HepG2 (cell line): ENCODE results near the gene GNAI2. TPM values are rescaled to one million over a fixed set of nuclear protein-coding genes. Genes with fewer than 3 reads are reported as not detected.

Experiments
- ATAC-seq: fragments of 200-7000 bp; cut with Tn5 transposase; 3 replicates; pipeline ENCODE4 v1.9.1; 2020; ENCODE audit warnings: mild to moderate bottlenecking, moderate library complexity
- BruUV-seq: library from RNA; stranded (reverse); fragments of 400-500 nt; replicated peaks from 2 replicates; lab custom pipeline; 2021; lab: Mats Ljungman, UMichigan
- CTCF ChIA-PET: fragments of 300-600 bp; formaldehyde crosslinking; extraction: SDS; loops from one replicate; lab custom pipeline; 2021; ENCODE audit warnings: low total read pairs, inconsistent platforms, low intra/inter-chr PET ratio; lab: Yijun Ruan, JAX
- POLR2A ChIA-PET: fragments of 350-600 bp; sonication (Branson Sonifier 250); formaldehyde crosslinking; loops from one replicate; lab custom pipeline; 2020; ENCODE audit warnings: antibody characterized with exemption, inconsistent platforms; lab: Yijun Ruan, JAX
- DNase-seq: peaks from one replicate; pipeline ENCODE4 v3.0.0-alpha.2; 2015; ENCODE audit warnings: low spot score
- FAIRE-seq: peaks from 3 replicates; lab custom pipeline; 2011; peaks lifted over from hg19 to GRCh38; lab: Jason Lieb, UNC
- H2AFZ ChIP-seq: one replicate; pipeline ENCODE4 v1.6.1; 2011; ENCODE audit warnings: low read length, inconsistent platforms
- H3K27ac ChIP-seq: fragments of 300-600 bp; 3 replicates; pipeline ENCODE4 v1.8.0; 2011; ENCODE audit warnings: mixed run types, mild to moderate bottlenecking, mixed read lengths, low read length, inconsistent platforms; ENCODE audit not compliant: insufficient read depth; ENCODE audit errors: extremely low read length
- H3K27me3 ChIP-seq, 2 experiments: fragments of 200-600 bp in 1 of 2; 2 replicates in 1 of 2; 3 replicates in 1 of 2; pipeline versions ENCODE4 v1.6.0 to v1.8.0; 2011; ENCODE audit warnings: low read length in 2 of 2, mild to moderate bottlenecking in 2 of 2, moderate library complexity in 2 of 2, inconsistent platforms in 1 of 2; ENCODE audit not compliant: insufficient read depth in 2 of 2, control insufficient read depth in 1 of 2
- H3K36me3 ChIP-seq, 2 experiments: fragments of 200-600 bp in 1 of 2; replicated peaks in 1 of 2; 2 replicates in 1 of 2; 3 replicates in 1 of 2; pipeline versions ENCODE4 v1.5.1 to v1.8.0; 2011; ENCODE audit warnings: low read length in 2 of 2, inconsistent platforms in 1 of 2; ENCODE audit not compliant: insufficient read depth in 2 of 2, control insufficient read depth in 1 of 2
- H3K4me1 ChIP-seq: 2 replicates; pipeline ENCODE4 v1.5.1; 2012; ENCODE audit warnings: low read length, inconsistent platforms; ENCODE audit not compliant: insufficient read depth
- H3K4me2 ChIP-seq: 2 replicates; pipeline ENCODE4 v1.6.0; 2011; ENCODE audit warnings: low read depth, low read length, inconsistent platforms
- H3K4me3 ChIP-seq, 3 experiments: fragments of 200-600 bp in 1 of 3; sonication (generic), shearing (Covaris generic) in 1 of 3; replicated peaks in 1 of 3; 2 replicates each; pipeline ENCODE4 v1.5.1; 2011 to 2016; ENCODE audit warnings: low read length in 3 of 3, inconsistent platforms in 2 of 3, low read depth in 2 of 3, mild to moderate bottlenecking in 2 of 3, control low read depth in 1 of 3, mixed read lengths in 1 of 3; ENCODE audit not compliant: insufficient read depth in 1 of 3
- H3K79me2 ChIP-seq: one replicate; pipeline ENCODE4 v1.6.1; 2011; ENCODE audit warnings: low read length, inconsistent platforms; ENCODE audit not compliant: insufficient read depth
- H3K9ac ChIP-seq: 2 replicates; pipeline ENCODE4 v1.6.0; 2011; ENCODE audit warnings: mild to moderate bottlenecking, low read depth, low read length, inconsistent platforms; ENCODE audit not compliant: insufficient read depth
- H3K9me3 ChIP-seq: 2 replicates; pipeline ENCODE4 v1.5.1; 2012; ENCODE audit warnings: mild to moderate bottlenecking, low read length
- H4K20me1 ChIP-seq: 2 replicates; pipeline ENCODE4 v1.6.0; 2011; ENCODE audit warnings: inconsistent platforms, mild to moderate bottlenecking, low read length, moderate library complexity; ENCODE audit not compliant: insufficient read depth
- ATAD3A ChIP-seq: sonication (generic); formaldehyde crosslinking; IDR thresholded peaks from 2 replicates; pipeline ENCODE4 v1.4.0; 2020; ENCODE audit warnings: missing genetic modification reagents
- BHLHE40 ChIP-seq: IDR thresholded peaks from 2 replicates; pipeline ENCODE4 v1.6.1; 2011; ENCODE audit warnings: low read length, improper control_type of control experiment
- ELF4 ChIP-seq: sonication (generic); formaldehyde crosslinking; IDR thresholded peaks from 2 replicates; pipeline ENCODE4 v1.5.0; 2020; ENCODE audit warnings: missing genetic modification reagents, mild to moderate bottlenecking, moderate library complexity, borderline replicate concordance
- KAT8 ChIP-seq: IDR thresholded peaks from 2 replicates; pipeline ENCODE4 v1.6.1; 2016; ENCODE audit warnings: missing genetic modification reagents, missing compliant biosample characterization
- KDM5A ChIP-seq: fragments of 200-600 bp; sonication (generic); IDR thresholded peaks from 2 replicates; pipeline ENCODE4 v1.7.0; 2018; ENCODE audit warnings: antibody characterized with exemption, mild to moderate bottlenecking, low read length, borderline replicate concordance
- KDM6A ChIP-seq: IDR thresholded peaks from 2 replicates; pipeline ENCODE4 v1.6.1; 2016; ENCODE audit warnings: low read depth
- MYC ChIP-seq: sonication (generic); formaldehyde crosslinking; IDR thresholded peaks from 2 replicates; pipeline ENCODE4 v1.9.0; 2021; ENCODE audit warnings: missing genetic modification reagents, borderline replicate concordance
- NCOA1 ChIP-seq: sonication (generic); formaldehyde crosslinking; IDR thresholded peaks from 2 replicates; pipeline ENCODE4 v1.9.0; 2021; ENCODE audit warnings: missing genetic modification reagents
- NKX3-1 ChIP-seq: sonication (generic); formaldehyde crosslinking; IDR thresholded peaks from 2 replicates; pipeline ENCODE4 v1.5.0; 2020; ENCODE audit warnings: missing genetic modification reagents
- SALL1 ChIP-seq: sonication (generic); formaldehyde crosslinking; IDR thresholded peaks from 2 replicates; pipeline ENCODE4 v1.8.0; 2022; ENCODE audit warnings: mild to moderate bottlenecking, missing genetic modification reagents
- ZFP36L1 ChIP-seq: sonication (generic); formaldehyde crosslinking; IDR thresholded peaks from 2 replicates; pipeline ENCODE4 v1.8.0; 2022; ENCODE audit warnings: mild to moderate bottlenecking, missing genetic modification reagents, moderate library complexity
- ZNF331 ChIP-seq: sonication (generic); formaldehyde crosslinking; IDR thresholded peaks from 2 replicates; pipeline ENCODE4 v1.4.0; 2020; ENCODE audit warnings: missing genetic modification reagents
- ZNF547 ChIP-seq: sonication (generic); formaldehyde crosslinking; IDR thresholded peaks from 2 replicates; pipeline ENCODE4 v1.5.1; 2020; ENCODE audit warnings: mild to moderate bottlenecking, missing genetic modification reagents
- ZNF556 ChIP-seq: sonication (generic); formaldehyde crosslinking; IDR thresholded peaks from 2 replicates; pipeline ENCODE4 v1.4.0; 2020; ENCODE audit warnings: mild to moderate bottlenecking, missing genetic modification reagents, borderline replicate concordance
- ZNF776 ChIP-seq: sonication (generic); formaldehyde crosslinking; IDR thresholded peaks from 2 replicates; pipeline ENCODE4 v1.4.0; 2020; ENCODE audit warnings: mild to moderate bottlenecking, missing genetic modification reagents
- WGBS: methylation state at CpG from one replicate; pipeline ENCODE4 v1.1.6; 2017; ENCODE audit warnings: low lambda C conversion rate; 5-methylcytosine and 5-hydroxymethylcytosine counted together
- in situ Hi-C: cut with HindIII; loops from 2 replicates; pipeline ENCODE4 v1.10.0; 2017; ENCODE audit warnings: low pct_unique_long_range_greater_than_20kb; ENCODE audit not compliant: extremely low pct_ligation_motif_present
- intact Hi-C: fragments of 100-400 bp; cut with micrococcal nuclease; formaldehyde crosslinking; loops from one replicate; pipeline ENCODE4 v1.10.0; 2022; ENCODE audit not compliant: unreplicated experiment
- polyA plus RNA-seq, 8 experiments: library from polyadenylated mRNA; depleted of rRNA in 3 of 8; stranded (reverse) in 7 of 8; unstranded in 1 of 8; fragments of >200 nt; fragmentation: Illumina TruSeq in 4 of 8; extraction: Trizol in 4 of 8; gene quantifications; 2 replicates each; pipeline versions ENCODE4 v1.2.1 to v1.2.3, GENCODE V29; 2011 to 2016; ENCODE audit warnings: low read depth in 4 of 8, missing spikeins in 1 of 8, mixed read lengths in 1 of 8; ENCODE audit not compliant: insufficient read depth in 1 of 8
- total RNA-seq, 5 experiments: library from RNA; depleted of rRNA; stranded (reverse); fragments of >200 nt; fragmentation: Illumina TruSeq; extraction: Trizol; gene quantifications; 2 replicates each; pipeline ENCODE4 v1.2.3, GENCODE V29; 2016; ENCODE audit warnings: low read depth in 1 of 5
- TF ChIP-seq, protein P1 (sequence below): sonication (generic); formaldehyde crosslinking; IDR thresholded peaks from 2 replicates; pipeline ENCODE4 v1.8.1; 2023; ENCODE audit warnings: mild to moderate bottlenecking, moderate library complexity, missing genetic modification reagents
- TF ChIP-seq, protein P2 (sequence below): sonication (generic); formaldehyde crosslinking; IDR thresholded peaks from 2 replicates; pipeline ENCODE4 v1.5.0; 2020; ENCODE audit warnings: missing genetic modification reagents, mild to moderate bottlenecking, borderline replicate concordance
- TF ChIP-seq, protein P3 (sequence below): sonication (generic); formaldehyde crosslinking; IDR thresholded peaks from 2 replicates; pipeline ENCODE4 v1.4.0; 2020; ENCODE audit warnings: mild to moderate bottlenecking, missing genetic modification reagents
- TF ChIP-seq, protein P4 (sequence below): IDR thresholded peaks from 2 replicates; pipeline ENCODE4 v1.6.1; 2016; ENCODE audit warnings: mild to moderate bottlenecking

Gene GNAI2
- total and polyA plus RNA-seq, 2 of the 13 experiments (the other 11 are each of a cell fraction or from before 2014, with no cell fraction given) = 51.1 to 66.2 TPM

DNA sequence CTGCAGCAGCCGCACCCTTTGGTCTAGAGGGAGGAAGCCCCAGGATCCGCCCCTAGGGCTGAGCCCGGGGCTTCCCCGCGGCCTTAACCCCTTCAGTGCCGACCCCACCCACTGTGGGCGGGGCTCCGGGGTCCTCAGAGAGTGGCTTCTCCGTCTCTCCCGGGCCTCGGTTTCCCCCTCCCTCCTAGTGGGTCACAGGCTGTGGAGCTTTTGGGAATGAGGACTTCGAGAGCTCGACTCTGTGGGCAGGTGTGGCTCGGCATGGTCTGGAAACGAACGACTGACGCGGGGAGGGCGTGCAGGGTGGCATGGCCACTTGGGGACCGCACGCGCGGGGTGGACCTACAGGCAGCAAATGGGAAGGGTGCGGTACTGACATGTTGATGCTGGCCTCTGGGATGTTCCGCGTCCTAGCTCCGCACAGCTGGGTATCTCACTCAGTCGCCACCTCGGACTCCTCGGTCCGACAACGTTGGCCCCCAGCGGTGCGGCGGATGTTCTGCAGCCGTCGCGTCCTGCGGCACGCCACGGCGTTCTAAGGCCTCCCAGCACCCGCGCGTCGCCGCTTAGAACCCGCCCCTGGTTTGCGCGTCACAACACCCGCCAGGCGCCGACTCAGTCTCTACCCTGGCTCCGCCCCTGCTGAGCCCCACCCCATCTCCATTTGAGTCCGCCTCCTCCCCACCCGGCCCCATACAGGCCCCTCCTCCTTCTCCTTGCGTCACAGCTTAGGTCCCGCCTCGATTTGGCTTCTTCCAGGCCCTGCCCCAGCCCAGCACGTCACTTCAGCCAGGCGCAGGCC, 63.0 kb downstream of the GNAI2 start, which contains the start of the genes HYAL3 and NAA80:
TSS of gene HYAL3 (minus strand) at position 570 of the 802 bp plus-strand sequence. CDS start 3,803 bp downstream, outside the sequence.
TSS of gene NAA80 (minus strand) at position 570 of the 802 bp plus-strand sequence. CDS start 1,942 bp downstream, outside the sequence.
- Histone ChIP-seq H3K4me3 (peak within 1 kb of the TSS; percentile 66 to 91 (median 89)), H3K4me1 (peaks cover 52% of the 10 kb centered on the region), H4K20me1 (peaks cover 11% of the 10 kb centered on the region), H3K9me3 (no peaks in the 10 kb centered on the region), H3K27me3 (no peaks in the 10 kb centered on the region; a peak in 1 of 5 replicates), H3K27ac (peak within 1 kb of the TSS; percentile 87), H3K36me3 (peaks cover 1 to 3% of the 10 kb centered on the region in 2 experiments; a peak in 2 of 5 replicates), H2AFZ (no peak within 1 kb of the TSS), H3K4me2 (peak within 1 kb of the TSS; percentile 87), H3K79me2 (peaks cover 36% of the 10 kb centered on the region), H3K9ac (peak within 1 kb of the TSS; percentile 79)
- no TSS peak for BruUV-seq
- no peak for DNase-seq
- WGBS = under 1% methylated on average over 22 of the region's 61 CpGs
- peak; percentile 53 for ATAC-seq
- ChIA-PET CTCF (interaction anchor here (1.5 kb wide), 1 partner anchor 23 kb away, joined by 3 read pairs; no protein-coding TSS in a partner anchor), POLR2A (interaction anchor here (0.5 to 7.9 kb wide), 25 partner anchors 8 to 104 kb away, joined by 3 to 222 read pairs (median 6); partner anchors contain the start of genes CYB561D2, GNAI2, HYAL2 and LSMEM2)
- intact Hi-C loops (loop anchor here (1.0 kb wide), 1 partner anchor 22 kb away; no protein-coding TSS in a partner anchor), in situ Hi-C loops (no loop called here)
- no peak for FAIRE-seq
- TF ChIP-seq KDM6A (CRISPR knock-in tag) = 0 out of 2 replicates have a peak, but pooled peaks have one; percentile 18
- no peak for TF ChIP-seq ELF4 (CRISPR knock-in tag)
- TF ChIP-seq NCOA1 = 0 out of 2 replicates have a peak, but pooled peaks have one; percentile 12
- TF ChIP-seq ZNF547 (CRISPR knock-in tag) = peak; percentile 61; the same call in 1 of the 2 replicates
- TF ChIP-seq SALL1 (CRISPR knock-in tag) = peak; percentile 66
- TF ChIP-seq BHLHE40 = 0 out of 2 replicates have a peak, but pooled peaks have one; percentile 22
- TF ChIP-seq, protein P1, sequence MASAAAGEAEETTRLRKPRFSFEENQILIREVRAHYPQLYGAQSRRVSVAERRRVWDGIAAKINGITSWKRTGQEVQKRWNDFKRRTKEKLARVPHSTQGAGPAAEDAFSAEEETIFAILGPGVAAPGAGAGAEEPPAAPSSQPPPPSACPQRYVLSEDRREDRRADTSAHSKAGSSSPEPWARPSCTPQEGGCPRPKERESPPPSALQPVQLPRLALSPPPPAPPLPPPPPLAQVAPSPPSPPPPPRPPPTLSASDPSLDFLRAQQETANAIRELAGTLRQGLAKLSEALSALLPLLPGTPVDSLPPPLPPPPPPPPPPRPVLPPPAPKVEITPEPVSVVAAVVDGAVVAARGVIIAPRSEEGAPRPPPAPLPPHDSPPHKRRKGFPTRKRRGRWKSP (CRISPR knock-in tag) = peak; percentile 89; the same call in 1 of the 2 replicates
- TF ChIP-seq, protein P2, sequence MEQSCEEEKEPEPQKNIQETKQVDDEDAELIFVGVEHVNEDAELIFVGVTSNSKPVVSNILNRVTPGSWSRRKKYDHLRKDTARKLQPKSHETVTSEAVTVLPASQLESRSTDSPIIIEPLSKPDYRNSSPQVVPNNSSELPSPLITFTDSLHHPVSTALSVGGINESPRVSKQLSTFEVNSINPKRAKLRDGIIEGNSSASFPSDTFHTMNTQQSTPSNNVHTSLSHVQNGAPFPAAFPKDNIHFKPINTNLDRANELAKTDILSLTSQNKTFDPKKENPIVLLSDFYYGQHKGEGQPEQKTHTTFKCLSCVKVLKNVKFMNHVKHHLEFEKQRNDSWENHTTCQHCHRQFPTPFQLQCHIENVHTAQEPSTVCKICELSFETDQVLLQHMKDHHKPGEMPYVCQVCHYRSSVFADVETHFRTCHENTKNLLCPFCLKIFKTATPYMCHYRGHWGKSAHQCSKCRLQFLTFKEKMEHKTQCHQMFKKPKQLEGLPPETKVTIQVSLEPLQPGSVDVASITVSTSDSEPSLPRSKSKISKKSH = no peak
- TF ChIP-seq, protein P3, sequence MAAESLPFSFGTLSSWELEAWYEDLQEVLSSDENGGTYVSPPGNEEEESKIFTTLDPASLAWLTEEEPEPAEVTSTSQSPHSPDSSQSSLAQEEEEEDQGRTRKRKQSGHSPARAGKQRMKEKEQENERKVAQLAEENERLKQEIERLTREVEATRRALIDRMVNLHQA (CRISPR knock-in tag) = no peak
- peak; percentile 32; the same call in 1 of the 2 replicates for TF ChIP-seq KAT8 (CRISPR knock-in tag)
- TF ChIP-seq ZFP36L1 (CRISPR knock-in tag) = peak; percentile 68; the same call in 1 of the 2 replicates
- TF ChIP-seq, protein P4, sequence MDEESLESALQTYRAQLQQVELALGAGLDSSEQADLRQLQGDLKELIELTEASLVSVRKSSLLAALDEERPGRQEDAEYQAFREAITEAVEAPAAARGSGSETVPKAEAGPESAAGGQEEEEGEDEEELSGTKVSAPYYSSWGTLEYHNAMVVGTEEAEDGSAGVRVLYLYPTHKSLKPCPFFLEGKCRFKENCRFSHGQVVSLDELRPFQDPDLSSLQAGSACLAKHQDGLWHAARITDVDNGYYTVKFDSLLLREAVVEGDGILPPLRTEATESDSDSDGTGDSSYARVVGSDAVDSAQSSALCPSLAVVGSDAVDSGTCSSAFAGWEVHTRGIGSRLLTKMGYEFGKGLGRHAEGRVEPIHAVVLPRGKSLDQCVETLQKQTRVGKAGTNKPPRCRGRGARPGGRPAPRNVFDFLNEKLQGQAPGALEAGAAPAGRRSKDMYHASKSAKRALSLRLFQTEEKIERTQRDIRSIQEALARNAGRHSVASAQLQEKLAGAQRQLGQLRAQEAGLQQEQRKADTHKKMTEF = peak; percentile 82; the same call in 1 of the 2 replicates
- TF ChIP-seq ZNF776 = peak; percentile 15; the same call in 1 of the 2 replicates
- peak; percentile 47; the same call in 1 of the 2 replicates for TF ChIP-seq ZNF331 (CRISPR knock-in tag)
- TF ChIP-seq KDM5A = peak; percentile 61; the same call in 1 of the 2 replicates
- TF ChIP-seq ZNF556 (CRISPR knock-in tag) = no peak; the same call in 1 of the 2 replicates
- no peak for TF ChIP-seq ATAD3A (CRISPR knock-in tag)
- TF ChIP-seq MYC = peak; percentile 75
- TF ChIP-seq NKX3-1 (CRISPR knock-in tag) = peak; percentile 53; the same call in 1 of the 2 replicates
